GM13976 (cell line): ENCODE results near the gene PRSS21.

Source experiments
- DNase-seq: peaks from one replicate; pipeline ENCODE4 v3.0.0; 2012; ENCODE audit warnings: low spot score
- in situ Hi-C: fragments of 300-500 bp; cut with MboI; formaldehyde crosslinking; loops from one replicate; pipeline ENCODE4 v1.12.0; 2022; ENCODE audit warnings: low sequenced_read_pairs, mixed read lengths, inconsistent platforms; ENCODE audit not compliant: unreplicated experiment
- TF ChIP-seq, protein P1 (sequence below): IDR thresholded peaks from 2 replicates; pipeline ENCODE4 v1.5.1; 2012; ENCODE audit warnings: borderline replicate concordance, mild to moderate bottlenecking; ENCODE audit not compliant: insufficient read depth; ENCODE audit errors: extremely low read depth, missing control alignments, control extremely low read depth

Gene PRSS21

DNA sequence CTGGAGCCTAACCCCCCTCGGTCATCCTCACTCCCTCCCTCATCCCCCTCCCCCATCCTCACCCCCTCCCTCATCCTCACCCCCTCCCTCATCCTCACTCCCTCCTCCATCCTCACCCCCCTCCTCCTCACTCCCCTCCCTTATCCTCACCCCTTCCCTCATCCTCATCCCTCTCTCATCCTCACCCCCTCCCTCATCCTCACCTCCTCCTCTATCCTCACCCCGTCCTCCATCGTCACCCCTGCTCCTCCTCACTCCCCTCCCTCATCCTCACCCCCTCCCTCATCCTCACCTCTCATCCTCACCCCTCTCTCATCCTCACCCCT is 30.2 kb upstream of the PRSS21 start:
- TF ChIP-seq, protein P1, sequence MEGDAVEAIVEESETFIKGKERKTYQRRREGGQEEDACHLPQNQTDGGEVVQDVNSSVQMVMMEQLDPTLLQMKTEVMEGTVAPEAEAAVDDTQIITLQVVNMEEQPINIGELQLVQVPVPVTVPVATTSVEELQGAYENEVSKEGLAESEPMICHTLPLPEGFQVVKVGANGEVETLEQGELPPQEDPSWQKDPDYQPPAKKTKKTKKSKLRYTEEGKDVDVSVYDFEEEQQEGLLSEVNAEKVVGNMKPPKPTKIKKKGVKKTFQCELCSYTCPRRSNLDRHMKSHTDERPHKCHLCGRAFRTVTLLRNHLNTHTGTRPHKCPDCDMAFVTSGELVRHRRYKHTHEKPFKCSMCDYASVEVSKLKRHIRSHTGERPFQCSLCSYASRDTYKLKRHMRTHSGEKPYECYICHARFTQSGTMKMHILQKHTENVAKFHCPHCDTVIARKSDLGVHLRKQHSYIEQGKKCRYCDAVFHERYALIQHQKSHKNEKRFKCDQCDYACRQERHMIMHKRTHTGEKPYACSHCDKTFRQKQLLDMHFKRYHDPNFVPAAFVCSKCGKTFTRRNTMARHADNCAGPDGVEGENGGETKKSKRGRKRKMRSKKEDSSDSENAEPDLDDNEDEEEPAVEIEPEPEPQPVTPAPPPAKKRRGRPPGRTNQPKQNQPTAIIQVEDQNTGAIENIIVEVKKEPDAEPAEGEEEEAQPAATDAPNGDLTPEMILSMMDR: no peak
- DNase-seq: no peak
- in situ Hi-C loops: no loop called here

DNA sequence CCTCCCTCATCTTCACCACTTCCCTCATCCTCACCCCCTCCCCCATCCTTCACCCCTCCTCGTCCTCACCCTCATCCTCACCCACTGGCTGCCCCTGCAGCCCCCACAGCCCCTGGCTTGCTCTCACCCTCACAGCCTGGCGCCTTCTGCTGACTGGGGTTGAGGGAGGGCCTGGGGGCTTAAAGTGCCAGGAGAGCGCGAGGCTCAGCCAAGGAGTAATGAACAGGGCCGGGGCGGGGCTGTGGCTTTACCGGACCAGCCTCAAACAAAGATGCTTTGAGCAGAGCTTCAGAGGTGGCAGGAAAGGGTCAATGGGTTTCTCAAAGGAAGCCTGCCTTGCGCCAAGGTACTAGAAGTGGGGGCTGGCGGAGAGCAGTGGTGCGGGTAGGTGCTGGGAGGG is 29.6 kb upstream of the PRSS21 start, which contains the start of gene PRSS33:
TSS of gene PRSS33 (minus strand) at position 155 of the 400 bp plus-strand sequence. CDS start 1,013 bp downstream, outside the sequence.
- no peak for DNase-seq
- in situ Hi-C loops: no loop called here
- TF ChIP-seq, protein P1: no peak

DNA sequence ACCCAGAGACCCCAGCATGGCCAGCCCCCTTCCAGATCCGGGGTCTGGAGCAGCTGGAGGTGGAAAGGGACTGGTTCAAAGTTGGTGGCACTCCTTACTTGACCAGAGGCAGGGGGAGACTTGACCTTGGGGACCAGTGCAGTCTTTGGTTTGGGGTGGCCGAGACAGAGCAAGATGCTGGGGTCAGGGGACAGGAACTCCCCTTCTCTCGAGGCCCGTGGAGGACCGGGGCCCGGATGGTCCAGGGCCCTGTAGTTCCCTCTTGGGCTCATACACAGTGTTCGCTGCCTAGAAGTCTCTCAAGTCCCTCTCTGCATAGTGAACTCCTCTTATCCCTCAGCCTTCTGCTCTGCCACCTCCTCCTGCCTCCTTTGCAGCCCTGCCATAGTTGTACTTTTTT is 29.1 kb upstream of the PRSS21 start:
- in situ Hi-C loops: no loop called here
- TF ChIP-seq, protein P1: no peak
- DNase-seq: peak; percentile 20

DNA sequence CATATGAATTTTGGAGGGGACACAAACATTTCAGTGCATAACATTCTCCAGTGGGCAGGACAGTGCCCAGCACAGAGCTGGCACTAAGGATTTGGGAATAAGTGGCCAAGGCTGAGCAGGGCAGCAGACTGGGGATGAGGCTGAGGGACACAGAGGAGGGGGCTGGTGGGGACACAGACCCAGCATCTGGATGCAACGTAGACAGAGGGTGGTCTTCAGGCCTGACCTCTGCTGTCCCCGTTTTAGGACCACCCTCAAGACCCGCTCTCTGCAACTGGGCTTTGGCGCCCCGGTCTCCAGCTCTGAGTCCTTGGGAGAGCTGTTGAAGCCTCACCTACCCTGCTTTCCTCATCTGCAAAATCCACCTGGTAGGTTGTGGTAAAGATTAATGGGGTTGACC is 26.4 kb upstream of the PRSS21 start:
- no peak for DNase-seq
- TF ChIP-seq, protein P1: no peak
- in situ Hi-C loops: no loop called here

DNA sequence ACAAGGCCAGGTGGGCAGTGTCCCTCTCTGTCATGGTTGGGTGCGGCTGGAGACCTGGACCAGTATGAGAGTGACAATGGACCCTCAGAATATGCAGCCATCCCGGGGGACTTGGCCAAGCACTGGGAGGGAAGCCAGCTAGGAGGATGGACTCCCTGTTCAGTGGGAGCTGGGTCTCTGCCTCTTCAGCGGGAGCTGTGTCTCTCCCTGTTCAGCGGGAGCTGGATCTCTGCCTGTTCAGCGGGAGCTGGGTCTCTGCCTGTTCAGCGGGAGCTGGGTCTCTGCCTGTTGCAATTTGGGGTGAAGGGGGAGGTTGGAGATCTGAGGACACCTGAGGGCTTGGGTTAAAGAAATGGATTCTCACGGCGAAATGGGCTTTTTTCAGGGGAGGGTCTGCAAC is 25.9 kb upstream of the PRSS21 start:
- TF ChIP-seq, protein P1: no peak
- in situ Hi-C loops: no loop called here

DNA sequence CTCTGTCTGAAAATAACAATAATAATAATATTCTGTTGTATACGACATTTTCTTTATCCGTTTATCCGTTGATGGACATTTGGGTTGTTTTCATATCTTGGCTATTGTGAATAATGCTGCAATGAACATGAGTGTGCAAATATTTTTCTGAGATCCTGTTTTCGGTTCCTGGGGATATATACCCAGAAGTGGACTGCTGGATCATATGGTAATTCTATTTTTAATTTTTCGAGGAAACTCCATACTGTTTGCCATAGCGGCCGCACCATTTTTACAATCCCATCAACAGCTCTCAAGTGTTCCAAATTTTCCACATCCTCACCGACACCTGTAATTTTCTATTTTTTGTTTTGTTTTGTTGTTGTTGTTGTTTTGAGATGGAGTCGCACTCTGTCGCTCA is 24.1 kb upstream of the PRSS21 start:
- in situ Hi-C loops: no loop called here
- DNase-seq: no peak
- TF ChIP-seq, protein P1: no peak

More for the DNA sequence above, 25.9 kb upstream of the PRSS21 start:
- no peak for DNase-seq

DNA sequence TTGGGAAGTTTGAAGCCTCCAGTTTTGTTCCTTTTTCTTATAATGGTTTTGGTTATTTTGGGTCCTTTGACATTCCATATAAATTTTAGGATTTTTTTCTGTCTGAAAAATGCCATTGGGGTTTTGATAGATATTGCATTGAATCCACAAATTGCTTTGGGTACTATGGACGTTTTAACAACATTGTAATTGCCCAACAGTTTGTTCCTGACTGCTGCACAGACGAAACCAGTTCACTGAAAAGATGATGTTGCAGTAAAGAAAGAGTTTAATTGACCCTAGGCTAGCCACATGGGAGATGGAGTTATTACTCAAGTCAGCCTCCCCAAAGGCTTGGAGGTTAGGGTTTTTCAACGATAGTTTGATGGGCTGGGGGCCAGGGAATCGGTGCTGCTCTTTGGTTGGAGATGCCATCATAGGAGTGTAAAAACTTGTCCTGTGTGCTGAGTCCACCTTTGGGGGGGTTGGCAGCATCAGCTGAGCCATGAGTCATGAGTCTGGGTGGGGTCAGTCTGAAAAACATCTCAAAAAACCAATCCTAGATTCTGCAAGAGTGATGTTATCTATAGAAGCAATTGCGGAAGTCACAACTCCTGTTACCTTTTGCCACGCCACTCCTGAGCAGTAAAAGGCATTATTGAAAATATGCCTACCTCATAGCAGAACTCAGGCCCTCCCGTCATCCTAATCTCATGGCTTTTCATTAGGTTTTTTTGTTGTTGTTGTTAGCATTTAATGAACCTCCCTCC is 21.5 kb upstream of the PRSS21 start:
- in situ Hi-C loops: no loop called here
- TF ChIP-seq, protein P1: no peak
- no peak for DNase-seq
